GM12891 (cell line): ENCODE data around the gene DUSP7.

Source experiments
- PAX5 ChIP-seq: IDR thresholded peaks from 2 replicates; pipeline ENCODE4 v1.6.1; 2011; ENCODE audit warnings: low read length, moderate library complexity, mild to moderate bottlenecking; ENCODE audit not compliant: insufficient read depth, severe bottlenecking
- POLR2A ChIP-seq: IDR thresholded peaks from 2 replicates; pipeline ENCODE4 v1.6.1; 2011; ENCODE audit warnings: low read depth, low read length, control low read depth
- POLR2AphosphoS5 ChIP-seq: IDR thresholded peaks from 2 replicates; pipeline ENCODE4 v1.6.1; 2011; ENCODE audit warnings: low read depth, low read length, control low read depth
- POU2F2 ChIP-seq: IDR thresholded peaks from 2 replicates; pipeline ENCODE4 v1.6.1; 2011; ENCODE audit warnings: low read depth, mild to moderate bottlenecking, control low read depth, low read length, moderate library complexity
- SPI1 ChIP-seq: IDR thresholded peaks from 2 replicates; pipeline ENCODE4 v1.6.1; 2011; ENCODE audit warnings: low read depth, low read length, control low read depth
- TAF1 ChIP-seq: IDR thresholded peaks from 2 replicates; pipeline ENCODE4 v1.6.1; 2011; ENCODE audit warnings: low read depth, low read length, control low read depth

DNA sequence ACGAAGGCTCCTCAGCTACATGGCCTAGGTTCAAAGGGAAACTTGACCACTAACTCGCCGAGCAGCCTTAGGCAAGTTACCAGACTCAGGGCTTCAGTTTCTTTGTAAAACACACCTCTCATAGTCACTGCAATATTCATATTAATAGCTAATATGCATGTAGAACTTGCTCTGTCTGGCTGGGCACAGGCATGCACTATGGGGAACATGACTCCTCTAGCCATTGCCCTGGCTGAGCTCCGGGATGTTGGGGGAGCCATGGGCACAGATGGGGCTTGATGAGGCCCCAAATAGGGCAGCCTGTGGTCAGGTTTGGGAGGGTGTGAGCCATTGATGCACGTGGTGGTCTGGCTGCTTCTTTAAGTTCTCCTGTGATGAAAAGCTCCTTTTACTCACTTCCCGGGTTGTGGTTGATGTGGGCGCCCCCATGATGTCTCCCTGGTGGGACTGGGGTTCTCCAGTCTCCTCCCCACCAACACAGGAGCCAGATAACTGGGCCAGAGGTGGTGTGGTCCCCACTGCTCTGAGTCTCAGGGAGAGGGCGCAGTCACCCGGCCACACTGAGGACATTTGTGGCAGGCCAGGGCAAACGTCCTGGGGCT lies 29.4 kb upstream of the DUSP7 start:
- TF ChIP-seq POLR2A (no peak), POLR2AphosphoS5 (no peak), TAF1 (no peak), SPI1 (no peak), PAX5 (no peak), POU2F2 (no peak)
